Activated naive CD4-positive, alpha-beta T cell (primary cell): ENCODE measurements around the gene DIP2B.
"Not testable (repeated sequence)": the region's sequence is repeated elsewhere in the genome, so short reads cannot be mapped to it uniquely, and the experiment has no call there.

Experiments used
- DNase-seq, 4 experiments: peaks; one replicate each; lab custom pipeline; 2025; lab: John Stamatoyannopoulos, UW

Gene DIP2B

GRCh38 chr12:50520416-50521207 is 15.8 kb downstream of the DIP2B start:
- DNase-seq: no peak

GRCh38 chr12:50521781-50522180 is 17.0 kb downstream of the DIP2B start:
- not testable (repeated sequence) for DNase-seq

- DNase-seq: no peak
Observed at GRCh38 chr12:50523772-50524171, 19.0 kb downstream of the DIP2B start.

GRCh38 chr12:50524621-50525020 is 19.8 kb downstream of the DIP2B start:
- DNase-seq: no peak

GRCh38 chr12:50525422-50525821 is 20.6 kb downstream of the DIP2B start:
- no peak for DNase-seq

- no peak for DNase-seq
Observed at GRCh38 chr12:50527359-50527726, 22.6 kb downstream of the DIP2B start.

GRCh38 chr12:50528800-50529199 is 24.0 kb downstream of the DIP2B start:
- no peak for DNase-seq

GRCh38 chr12:50529345-50529744 is 24.6 kb downstream of the DIP2B start:
- DNase-seq: no peak

GRCh38 chr12:50530532-50530931 is 25.7 kb downstream of the DIP2B start:
- DNase-seq: no peak

- DNase-seq: no peak
Observed at GRCh38 chr12:50533203-50533584, 28.4 kb downstream of the DIP2B start.

- no peak for DNase-seq
Observed at GRCh38 chr12:50533971-50534370, 29.2 kb downstream of the DIP2B start.

GRCh38 chr12:50536831-50537537 is 32.2 kb downstream of the DIP2B start:
- no peak for DNase-seq

GRCh38 chr12:50537538-50537919 is 32.7 kb downstream of the DIP2B start:
- no peak for DNase-seq

GRCh38 chr12:50538182-50538581 is 33.4 kb downstream of the DIP2B start:
- no peak for DNase-seq

- DNase-seq: no peak
Observed at GRCh38 chr12:50541139-50541538, 36.4 kb downstream of the DIP2B start.

- no peak for DNase-seq
Observed at GRCh38 chr12:50542448-50542847, 37.7 kb downstream of the DIP2B start.

- not testable (repeated sequence) for DNase-seq
Observed at GRCh38 chr12:50543188-50543587, 38.4 kb downstream of the DIP2B start.

- no peak for DNase-seq
Observed at GRCh38 chr12:50545213-50545612, 40.4 kb downstream of the DIP2B start.

GRCh38 chr12:50545786-50546185 is 41.0 kb downstream of the DIP2B start:
- no peak for DNase-seq

- no peak for DNase-seq
Observed at GRCh38 chr12:50546441-50547318, 41.9 kb downstream of the DIP2B start.

- DNase-seq: no peak
Observed at GRCh38 chr12:50547742-50548141, 43.0 kb downstream of the DIP2B start.

GRCh38 chr12:50549885-50550284 is 45.1 kb downstream of the DIP2B start:
- DNase-seq: no peak
